ENCODE results near the gene ESD.
"Not testable (repeated sequence)": the region's sequence is repeated elsewhere in the genome, so short reads cannot be mapped to it uniquely, and the experiment has no call there.

ESD gene

GRCh38 chr13:46783504-46783903 lies 13.5 kb downstream of the ESD start:
- no peak for DNase-seq

- DNase-seq, result no peak
Observed at GRCh38 chr13:46782691-46783090, 14.3 kb downstream of the ESD start.

- DNase-seq, result no peak
Observed at GRCh38 chr13:46782066-46782465, 14.9 kb downstream of the ESD start.

- DNase-seq, result no peak
Observed at GRCh38 chr13:46778890-46779289, 18.1 kb downstream of the ESD start.

- no peak for DNase-seq
Observed at GRCh38 chr13:46778095-46778494, 18.9 kb downstream of the ESD start.

GRCh38 chr13:46775385-46776107 lies 21.4 kb downstream of the ESD start:
- no peak for DNase-seq

GRCh38 chr13:46773541-46773940 lies 23.4 kb downstream of the ESD start:
- no peak for DNase-seq

GRCh38 chr13:46771693-46772092 lies 25.3 kb downstream of the ESD start:
- DNase-seq, result no peak

- not testable (repeated sequence) for DNase-seq
Observed at GRCh38 chr13:46769925-46770324, 27.0 kb downstream of the ESD start.

- DNase-seq, result no peak
Observed at GRCh38 chr13:46761866-46762265, 35.1 kb downstream of the ESD start.

- DNase-seq, result no peak
Observed at GRCh38 chr13:46761174-46761573, 35.8 kb downstream of the ESD start.

GRCh38 chr13:46759846-46760245 lies 37.1 kb downstream of the ESD start:
- DNase-seq, result no peak

GRCh38 chr13:46757640-46758039 lies 39.3 kb downstream of the ESD start:
- DNase-seq, result no peak

GRCh38 chr13:46756977-46757376 lies 40.0 kb downstream of the ESD start:
- no peak for DNase-seq

- not testable (repeated sequence) for DNase-seq
Observed at GRCh38 chr13:46755508-46755907, 41.5 kb downstream of the ESD start.

GRCh38 chr13:46754812-46755211 lies 42.1 kb downstream of the ESD start:
- DNase-seq, result no peak

GRCh38 chr13:46753917-46754316 lies 43.0 kb downstream of the ESD start:
- no peak for DNase-seq

- no peak for DNase-seq
Observed at GRCh38 chr13:46753137-46753536, 43.8 kb downstream of the ESD start.

- no peak for DNase-seq
Observed at GRCh38 chr13:46751811-46752635, 44.9 kb downstream of the ESD start.

- no peak for DNase-seq
Observed at GRCh38 chr13:46749951-46750350, 47.0 kb downstream of the ESD start.

GRCh38 chr13:46748300-46748699 lies 48.7 kb downstream of the ESD start:
- no peak for DNase-seq

GRCh38 chr13:46747031-46747820 lies 49.7 kb downstream of the ESD start:
- no peak for DNase-seq

- DNase-seq, result no peak
Observed at GRCh38 chr13:46745706-46746105, 51.3 kb downstream of the ESD start.

GRCh38 chr13:46745062-46745461 lies 51.9 kb downstream of the ESD start:
- no peak for DNase-seq
